Heart left ventricle (tissue), 13 donors: ENCODE data around the gene DAB2IP.

Experiments
- POLR2A ChIP-seq, 2 donors: fragments of 450-650 bp; IDR thresholded peaks; one replicate each; pipeline ENCODE4 v1.6.1; 2017; ENCODE audit warnings: antibody characterized with exemption in 2 of 2, mild to moderate bottlenecking in 2 of 2, moderate library complexity in 2 of 2
- TF ChIP-seq, protein P1 (sequence below), 12 donors: fragments of 200-600 bp; sonication (generic) in 4 of 12; IDR thresholded peaks; one replicate each; pipeline versions ENCODE4 v1.5.0 to v1.8.0; 2018 to 2022; ENCODE audit warnings: antibody characterized with exemption in 12 of 12, mild to moderate bottlenecking in 5 of 12
- donor health status: ischemic (EF 13 %, LVEDD 7.1; RV severe dilation, severe dysfunction).
- donor health status: DM: no; HTN: yes; CAD: no.
- donor health status: DM: no; HTN: no; CAD: no.
- donor health status: ischemic (EF 25% LVEDD 6.9; RV normal size, moderate dysfunction).
- donor health status: ischemic (EF 25% LVEDD 5.7; RV mildly dilated, moderate dysfunction).
- donor health status: ischemic (EF 35%, LVEDD 5.7; RV mildly dilated, moderate dysfunction).
- donor health status: nonischemic (EF 11% LVEDD 7.7; RV severe dilation, severe dysfunction).
- donor health status: DM: yes; HTN: yes; CAD: no.
- donor health status: PGD.
- donor health status: ischemic (EF 29% LVEDD 5.4; RV normal size, mild dysfunction).
- donor health status: nonischemic (EF 23%, LVEDD 6.1; RV moderate dilation, normal function).

DNA sequence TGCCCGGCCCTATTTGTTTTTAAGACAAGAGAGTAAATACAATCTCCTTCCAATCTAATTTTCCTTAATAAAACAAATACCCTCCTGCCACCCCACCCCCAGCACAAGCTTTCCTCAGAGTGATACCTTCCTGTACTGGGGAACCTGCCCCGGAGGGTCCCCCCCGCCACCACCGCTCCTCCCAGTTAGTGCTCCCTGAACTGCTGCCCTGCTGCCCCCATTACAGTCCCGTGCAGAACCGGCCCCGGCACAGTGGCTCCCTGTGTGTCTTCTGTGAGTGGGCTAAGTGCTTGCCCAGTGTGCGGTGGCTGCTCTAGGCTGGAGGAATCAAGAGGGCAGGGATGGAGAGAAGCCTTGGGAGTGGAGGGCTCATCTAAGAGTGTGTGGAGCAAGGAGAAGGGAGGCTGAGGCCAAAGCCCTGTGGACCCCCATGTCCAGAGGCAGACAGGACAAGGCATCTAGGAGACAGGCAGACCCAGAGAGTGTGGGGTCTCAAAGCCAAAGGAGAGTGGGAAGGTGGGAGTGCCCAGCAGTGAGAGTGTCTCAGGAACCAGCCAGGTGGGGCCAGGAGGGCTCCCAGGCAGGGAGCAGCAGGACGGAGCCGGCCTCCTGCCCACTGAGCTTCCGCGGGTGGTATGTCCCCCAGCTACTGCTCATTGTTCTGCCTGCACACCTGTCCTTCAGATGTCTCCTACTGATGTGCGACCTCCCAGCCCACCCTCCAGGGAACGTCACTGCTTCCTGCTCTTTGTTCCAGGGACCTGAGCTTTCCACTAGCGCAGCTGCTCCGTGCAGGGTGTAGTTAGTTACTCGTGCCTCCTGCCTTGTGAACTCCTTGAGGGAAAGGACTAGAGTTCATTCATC lies 129.0 kb downstream of the DAB2IP start:
- TF ChIP-seq, protein P1, sequence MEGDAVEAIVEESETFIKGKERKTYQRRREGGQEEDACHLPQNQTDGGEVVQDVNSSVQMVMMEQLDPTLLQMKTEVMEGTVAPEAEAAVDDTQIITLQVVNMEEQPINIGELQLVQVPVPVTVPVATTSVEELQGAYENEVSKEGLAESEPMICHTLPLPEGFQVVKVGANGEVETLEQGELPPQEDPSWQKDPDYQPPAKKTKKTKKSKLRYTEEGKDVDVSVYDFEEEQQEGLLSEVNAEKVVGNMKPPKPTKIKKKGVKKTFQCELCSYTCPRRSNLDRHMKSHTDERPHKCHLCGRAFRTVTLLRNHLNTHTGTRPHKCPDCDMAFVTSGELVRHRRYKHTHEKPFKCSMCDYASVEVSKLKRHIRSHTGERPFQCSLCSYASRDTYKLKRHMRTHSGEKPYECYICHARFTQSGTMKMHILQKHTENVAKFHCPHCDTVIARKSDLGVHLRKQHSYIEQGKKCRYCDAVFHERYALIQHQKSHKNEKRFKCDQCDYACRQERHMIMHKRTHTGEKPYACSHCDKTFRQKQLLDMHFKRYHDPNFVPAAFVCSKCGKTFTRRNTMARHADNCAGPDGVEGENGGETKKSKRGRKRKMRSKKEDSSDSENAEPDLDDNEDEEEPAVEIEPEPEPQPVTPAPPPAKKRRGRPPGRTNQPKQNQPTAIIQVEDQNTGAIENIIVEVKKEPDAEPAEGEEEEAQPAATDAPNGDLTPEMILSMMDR (IDR thresholded peaks at IDR 0.05), result no peak
- TF ChIP-seq POLR2A (IDR thresholded peaks at IDR 0.05), result no peak
